ENCODE measurements around the gene NADK. TPM values are rescaled to one million over a fixed set of nuclear protein-coding genes. Genes with fewer than 3 reads are reported as not detected.

The NADK gene
- total and polyA plus RNA-seq, 10 of the 15 experiments (the other 5 are each of a cell fraction or from before 2014, with no cell fraction given): 1.1 to 93.2 (median 46.9) TPM

GRCh38 chr1:1782399-1783221 is 4.3 kb upstream of the NADK start (continued):
- TF ChIP-seq ZNF592 (IDR thresholded peaks at IDR 0.05): no peak
- TF ChIP-seq, protein P1, sequence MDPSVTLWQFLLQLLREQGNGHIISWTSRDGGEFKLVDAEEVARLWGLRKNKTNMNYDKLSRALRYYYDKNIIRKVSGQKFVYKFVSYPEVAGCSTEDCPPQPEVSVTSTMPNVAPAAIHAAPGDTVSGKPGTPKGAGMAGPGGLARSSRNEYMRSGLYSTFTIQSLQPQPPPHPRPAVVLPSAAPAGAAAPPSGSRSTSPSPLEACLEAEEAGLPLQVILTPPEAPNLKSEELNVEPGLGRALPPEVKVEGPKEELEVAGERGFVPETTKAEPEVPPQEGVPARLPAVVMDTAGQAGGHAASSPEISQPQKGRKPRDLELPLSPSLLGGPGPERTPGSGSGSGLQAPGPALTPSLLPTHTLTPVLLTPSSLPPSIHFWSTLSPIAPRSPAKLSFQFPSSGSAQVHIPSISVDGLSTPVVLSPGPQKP (IDR thresholded peaks at IDR 0.05; ENCODE audit: low read depth, low read length): no peak
- no peak for TF ChIP-seq HDAC2 (IDR thresholded peaks at IDR 0.05)
- TF ChIP-seq HDAC6 (IDR thresholded peaks at IDR 0.05; ENCODE audit: unreplicated experiment): no peak
- peak; percentile 87 for TF ChIP-seq MTA3 (IDR thresholded peaks at IDR 0.05; ENCODE audit: borderline replicate concordance, low read length)
- no peak for TF ChIP-seq SUPT20H (IDR thresholded peaks at IDR 0.05; ENCODE audit: borderline replicate concordance, control insufficient read depth, low read depth, low read length)
- TF ChIP-seq SIN3A (IDR thresholded peaks at IDR 0.05; ENCODE audit: low read depth, low read length): no peak
- no peak for TF ChIP-seq IRF3 (IDR thresholded peaks at IDR 0.05)
- no peak for TF ChIP-seq CHD1 (IDR thresholded peaks at IDR 0.05; ENCODE audit: low read depth, low read length)
- no peak for TF ChIP-seq ETV6 (conservative IDR thresholded peaks at IDR 0.05 in 1 of 2, IDR thresholded peaks at IDR 0.05 in 1 of 2; ENCODE audit: borderline replicate concordance in 1 of 2, low read depth in 1 of 2)
- peak; percentile 30; the same call in 1 of the 2 replicates for TF ChIP-seq BACH1 (IDR thresholded peaks at IDR 0.05; ENCODE audit: borderline replicate concordance)
- TF ChIP-seq RAD21 (IDR thresholded peaks at IDR 0.05; ENCODE audit: insufficient read depth, low read depth, low read length): no peak
- TF ChIP-seq TAF1 (IDR thresholded peaks at IDR 0.05; ENCODE audit: borderline replicate concordance, low read depth, low read length): no peak
- TF ChIP-seq GABPA (IDR thresholded peaks at IDR 0.05; ENCODE audit: low read depth): no peak
- TF ChIP-seq, protein P2, sequence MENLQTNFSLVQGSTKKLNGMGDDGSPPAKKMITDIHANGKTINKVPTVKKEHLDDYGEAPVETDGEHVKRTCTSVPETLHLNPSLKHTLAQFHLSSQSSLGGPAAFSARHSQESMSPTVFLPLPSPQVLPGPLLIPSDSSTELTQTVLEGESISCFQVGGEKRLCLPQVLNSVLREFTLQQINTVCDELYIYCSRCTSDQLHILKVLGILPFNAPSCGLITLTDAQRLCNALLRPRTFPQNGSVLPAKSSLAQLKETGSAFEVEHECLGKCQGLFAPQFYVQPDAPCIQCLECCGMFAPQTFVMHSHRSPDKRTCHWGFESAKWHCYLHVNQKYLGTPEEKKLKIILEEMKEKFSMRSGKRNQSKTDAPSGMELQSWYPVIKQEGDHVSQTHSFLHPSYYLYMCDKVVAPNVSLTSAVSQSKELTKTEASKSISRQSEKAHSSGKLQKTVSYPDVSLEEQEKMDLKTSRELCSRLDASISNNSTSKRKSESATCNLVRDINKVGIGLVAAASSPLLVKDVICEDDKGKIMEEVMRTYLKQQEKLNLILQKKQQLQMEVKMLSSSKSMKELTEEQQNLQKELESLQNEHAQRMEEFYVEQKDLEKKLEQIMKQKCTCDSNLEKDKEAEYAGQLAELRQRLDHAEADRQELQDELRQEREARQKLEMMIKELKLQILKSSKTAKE (IDR thresholded peaks at IDR 0.05; ENCODE audit: low read depth, poor library complexity, severe bottlenecking): no peak
- TF ChIP-seq BRCA1 (IDR thresholded peaks at IDR 0.05; ENCODE audit: low read depth, low read length): no peak
- TF ChIP-seq IKZF2 (IDR thresholded peaks at IDR 0.05): peak; percentile 38 to 47; a peak in 3 of 4 replicates
- no peak for TF ChIP-seq NFXL1 (IDR thresholded peaks at IDR 0.05; ENCODE audit: borderline replicate concordance)
- no peak for TF ChIP-seq FOS (IDR thresholded peaks at IDR 0.05; ENCODE audit: borderline replicate concordance, extremely low read depth, insufficient read length)
